K562 (cell line): ENCODE measurements around the gene EPHA2. TPM values are rescaled to one million over a fixed set of nuclear protein-coding genes. Genes with fewer than 3 reads are reported as not detected.
A peak's percentile ranks its signal among the peaks of the same experiment; 100 is the strongest.

Source experiments
- ATAC-seq: fragments of 200-7000 bp; cut with Tn5 transposase; 3 replicates; pipeline ENCODE4 v1.9.1; 2020; ENCODE audit warnings: moderate library complexity
- BruUV-seq: library from RNA; stranded (reverse); fragments of 400-500 nt; replicated peaks from 2 replicates; lab custom pipeline; 2021; lab: Mats Ljungman, UMichigan
- CTCF ChIA-PET: fragments of 300-600 bp; formaldehyde crosslinking; extraction: SDS; loops from one replicate; lab custom pipeline; 2021; ENCODE audit warnings: low intra/inter-chr PET ratio; lab: Yijun Ruan, JAX
- POLR2A ChIA-PET: fragments of 300-600, 350-650 bp; sonication (Branson Sonifier 250); formaldehyde crosslinking; extraction: SDS; loops from one replicate; lab custom pipeline; 2021; ENCODE audit warnings: antibody characterized with exemption, inconsistent platforms; lab: Yijun Ruan, JAX
- DNase-seq, 4 experiments: peaks; one replicate each; pipeline versions ENCODE4 v3.0.0 to v3.0.0-alpha.2; 2011 to 2018; ENCODE audit warnings: low spot score in 3 of 4, mixed read lengths in 3 of 4; ENCODE audit errors: extremely low read depth in 1 of 4
- FAIRE-seq: peaks from 2 replicates; lab custom pipeline; 2011; peaks lifted over from hg19 to GRCh38; lab: Jason Lieb, UNC
- H2AFZ ChIP-seq: 2 replicates; pipeline ENCODE4 v1.6.0; 2011; ENCODE audit warnings: low read depth, low read length, control low read depth, inconsistent platforms
- H3K27ac ChIP-seq: fragments of 200-600 bp; 3 replicates; pipeline ENCODE4 v1.8.0; 2011; ENCODE audit warnings: low read depth, mild to moderate bottlenecking, control low read depth, inconsistent platforms, low read length, moderate library complexity, mixed read lengths; ENCODE audit errors: extremely low read depth
- H3K27me3 ChIP-seq, 2 experiments: fragments of 300-600 bp in 1 of 2; 2 replicates in 1 of 2; 3 replicates in 1 of 2; pipeline versions ENCODE4 v1.6.0 to v1.8.0; 2011; ENCODE audit warnings: inconsistent platforms in 2 of 2, low read length in 2 of 2, mild to moderate bottlenecking in 1 of 2, mixed read lengths in 1 of 2, moderate library complexity in 1 of 2; ENCODE audit not compliant: control insufficient read depth in 2 of 2, insufficient read depth in 2 of 2
- H3K36me3 ChIP-seq: fragments of 300-600 bp; 3 replicates; pipeline ENCODE4 v1.8.0; 2011; ENCODE audit warnings: mild to moderate bottlenecking, low read length, inconsistent platforms; ENCODE audit not compliant: control insufficient read depth, insufficient read depth
- H3K4me1 ChIP-seq, 2 experiments: fragments of 200-600 bp in 1 of 2; replicated peaks in 1 of 2; 2 replicates in 1 of 2; 3 replicates in 1 of 2; pipeline versions ENCODE4 v1.5.1 to v1.8.0; 2011; ENCODE audit warnings: inconsistent platforms in 2 of 2, low read length in 2 of 2, mild to moderate bottlenecking in 1 of 2, mixed read lengths in 1 of 2, moderate library complexity in 1 of 2; ENCODE audit not compliant: control insufficient read depth in 2 of 2, insufficient read depth in 2 of 2
- H3K4me2 ChIP-seq: 2 replicates; pipeline ENCODE4 v1.6.1; 2011; ENCODE audit warnings: low read length, control low read depth, inconsistent platforms, mixed read lengths; ENCODE audit not compliant: insufficient read depth
- H3K4me3 ChIP-seq: fragments of 200-600 bp; sonication (generic), shearing (Covaris generic); 2 replicates; pipeline ENCODE4 v1.5.1; 2016; ENCODE audit warnings: control low read depth, inconsistent platforms
- H3K79me2 ChIP-seq: fragments of 200-600 bp; 3 replicates; pipeline ENCODE4 v1.8.0; 2011; ENCODE audit warnings: low read length, inconsistent platforms; ENCODE audit not compliant: control insufficient read depth, insufficient read depth
- H3K9ac ChIP-seq, 2 experiments: 2 replicates each; pipeline versions ENCODE4 v1.6.0 to v1.6.1; 2011; ENCODE audit warnings: low read depth in 2 of 2, low read length in 2 of 2, control low read depth in 1 of 2, inconsistent platforms in 1 of 2, mild to moderate bottlenecking in 1 of 2, mixed read lengths in 1 of 2; ENCODE audit not compliant: insufficient read depth in 1 of 2
- H3K9me1 ChIP-seq: one replicate; pipeline ENCODE4 v1.6.0; 2011; ENCODE audit warnings: inconsistent platforms, mild to moderate bottlenecking, low read length, moderate library complexity; ENCODE audit not compliant: control insufficient read depth, insufficient read depth
- H3K9me3 ChIP-seq: replicated peaks from 2 replicates; pipeline ENCODE4 v1.5.1; 2011; ENCODE audit warnings: low read depth, low read length, inconsistent platforms; ENCODE audit not compliant: control insufficient read depth, insufficient read depth
- H4K20me1 ChIP-seq: replicated peaks from 2 replicates; pipeline ENCODE4 v1.6.1; 2011; ENCODE audit warnings: low read length, inconsistent platforms, mixed read lengths; ENCODE audit not compliant: control insufficient read depth, insufficient read depth
- GTF2E2 ChIP-seq: fragments of 200-800 bp; sonication (Bioruptor generic); IDR thresholded peaks from 2 replicates; pipeline ENCODE4 v1.6.1; 2016; ENCODE audit warnings: missing genetic modification characterization, missing compliant biosample characterization
- ILF3 ChIP-seq: fragments of 450-650 bp; IDR thresholded peaks from 2 replicates; pipeline ENCODE4 v1.6.1; 2018; ENCODE audit warnings: antibody characterized with exemption, mild to moderate bottlenecking, moderate library complexity, borderline replicate concordance
- KDM1A ChIP-seq, 2 experiments: fragments of 450-650 bp; IDR thresholded peaks; 2 replicates each; pipeline ENCODE4 v1.6.1; 2016; ENCODE audit warnings: mild to moderate bottlenecking in 2 of 2
- KHSRP ChIP-seq: fragments of 450-650 bp; IDR thresholded peaks from 2 replicates; pipeline ENCODE4 v1.6.1; 2017
- MYBL2 ChIP-seq, 2 experiments: fragments of 450-650 bp in 1 of 2; sonication (generic) in 1 of 2; formaldehyde crosslinking in 1 of 2; IDR thresholded peaks; 2 replicates each; pipeline versions ENCODE4 v1.6.1 to v1.8.1; 2017 to 2022; ENCODE audit warnings: borderline replicate concordance in 1 of 2, inconsistent platforms in 1 of 2, low read depth in 1 of 2, mild to moderate bottlenecking in 1 of 2, missing genetic modification reagents in 1 of 2, moderate library complexity in 1 of 2
- SMARCA5 ChIP-seq: fragments of 450-650 bp; IDR thresholded peaks from 2 replicates; pipeline ENCODE4 v1.6.1; 2016
- STAT5A ChIP-seq: IDR thresholded peaks from 2 replicates; pipeline ENCODE4 v1.6.1; 2012; ENCODE audit warnings: low read length, inconsistent platforms, borderline replicate concordance
- ZNF134 ChIP-seq: fragments of 250-450 bp; sonication (Bioruptor Pico); conservative IDR thresholded peaks from 2 replicates; pipeline ENCODE4 v1.4.0; 2020
- WGBS: fragments of 100-300 bp; shearing (Covaris generic); methylation state at CpG from one replicate; pipeline ENCODE4 v1.1.6; 2016; ENCODE audit warnings: low coverage, mixed read lengths; ENCODE audit not compliant: insufficient coverage; ENCODE audit errors: missing lambda C conversion rate; 5-methylcytosine and 5-hydroxymethylcytosine counted together
- in situ Hi-C: fragments of 300-500 bp; cut with MboI; formaldehyde crosslinking; loops from 4 replicates; pipeline ENCODE4 v1.15.0; 2018; ENCODE audit warnings: inconsistent platforms, mixed read lengths
- intact Hi-C: fragments of 100-400 bp; cut with micrococcal nuclease; formaldehyde crosslinking; loops from 2 replicates; pipeline ENCODE4 v1.14.2; 2022
- polyA plus RNA-seq, 8 experiments: library from polyadenylated mRNA; depleted of rRNA in 4 of 8; stranded (reverse) in 5 of 8; unstranded in 3 of 8; fragments of >200 nt; fragmentation: Nextera tagmentation in 2 of 8; fragmentation: Illumina TruSeq in 1 of 8; extraction: Ambion mirVana in 2 of 8; extraction: Trizol in 1 of 8; gene quantifications; 2 replicates each; pipeline versions ENCODE4 v1.2.1 to v1.2.3, GENCODE V29; 2011 to 2014; ENCODE audit warnings: inconsistent platforms in 1 of 8, missing spikeins in 1 of 8
- total RNA-seq, 7 experiments: library from RNA; depleted of rRNA in 6 of 7; stranded (reverse); fragments of >200 nt in 6 of 7; fragmentation: Illumina TruSeq in 2 of 7; extraction: Trizol in 2 of 7; gene quantifications; 2 replicates each; pipeline versions ENCODE4 v1.2.1 to v1.2.3, GENCODE V29; 2011 to 2021; ENCODE audit warnings: low replicate concordance in 1 of 7
- TF ChIP-seq, protein P1 (sequence below): fragments of 450-650 bp; conservative IDR thresholded peaks from 2 replicates; pipeline ENCODE4 v1.6.1; 2016; ENCODE audit warnings: missing genetic modification characterization, low read depth, mild to moderate bottlenecking, control low read depth, missing compliant biosample characterization
- TF ChIP-seq, protein P2 (sequence below), 3 experiments: fragments of 200-800 bp in 1 of 3; sonication (Bioruptor generic) in 1 of 3; sonication (generic) in 1 of 3; formaldehyde crosslinking in 1 of 3; IDR thresholded peaks; 2 replicates each; pipeline versions ENCODE4 v1.6.1 to v1.8.0; 2016 to 2022; ENCODE audit warnings: mild to moderate bottlenecking in 2 of 3, missing compliant biosample characterization in 2 of 3, missing genetic modification characterization in 2 of 3, missing genetic modification reagents in 1 of 3
- TF ChIP-seq, protein P3 (sequence below): fragments of 250-450 bp; sonication (Bioruptor Pico); IDR thresholded peaks from 2 replicates; pipeline ENCODE4 v1.8.0; 2022; ENCODE audit warnings: moderate library complexity, mild to moderate bottlenecking, inconsistent platforms
- TF ChIP-seq, protein P4 (sequence below): fragments of 250-450 bp; sonication (Bioruptor Pico); IDR thresholded peaks from 2 replicates; pipeline ENCODE4 v1.5.0; 2020; ENCODE audit warnings: mild to moderate bottlenecking, borderline replicate concordance
- TF ChIP-seq, protein P5 (sequence below): fragments of 450-650 bp; IDR thresholded peaks from 2 replicates; pipeline ENCODE4 v1.6.1; 2016; ENCODE audit warnings: missing biosample characterization, missing genetic modification characterization

EPHA2 gene
- total and polyA plus RNA-seq, 9 of the 15 experiments (the other 6 are each of a cell fraction or from before 2014, with no cell fraction given), result 0.04 to 0.40 (median 0.07) TPM; not detected in 4

DNA sequence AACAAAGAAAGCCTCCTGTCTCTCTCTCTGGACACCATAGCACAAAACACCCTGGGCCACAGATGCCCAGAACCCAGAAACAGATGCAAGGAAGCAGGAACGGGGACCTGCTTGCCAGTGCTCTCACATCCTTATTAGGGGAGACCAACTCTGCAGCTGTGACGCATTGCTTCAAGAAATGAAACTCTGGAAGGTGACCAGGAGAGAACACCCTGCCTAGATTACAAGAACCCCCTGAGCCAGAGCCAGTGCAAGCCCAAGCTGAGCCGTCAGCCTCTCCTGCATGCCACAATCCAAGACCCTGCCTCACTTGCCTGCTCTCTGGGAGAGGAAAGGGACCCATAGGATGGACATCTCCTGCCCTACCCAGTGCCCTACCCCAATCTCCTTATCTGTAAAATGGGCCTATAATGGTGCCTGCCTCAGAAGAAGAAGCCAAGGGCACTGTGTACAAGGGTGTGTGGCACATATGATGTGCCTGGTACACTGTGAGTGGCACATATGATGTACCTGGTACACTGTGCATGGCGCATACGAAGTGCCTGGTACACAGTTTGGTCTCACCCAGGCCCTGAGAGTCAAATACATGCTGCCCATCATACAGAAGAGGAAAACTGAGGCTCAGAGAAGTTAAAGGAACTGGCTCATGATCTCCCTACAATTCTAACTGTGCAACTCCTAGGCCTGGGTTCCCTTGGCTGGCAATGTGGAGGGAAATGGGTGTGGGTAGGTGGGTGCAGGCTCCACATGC is 65.6 kb downstream of the EPHA2 start:
- no peaks in the 10 kb centered on the region for H3K79me2 ChIP-seq
- in situ Hi-C loops, result no loop called here
- ChIA-PET POLR2A (no interaction called here), CTCF (no interaction called here)
- H3K9me1 ChIP-seq, result no peaks in the 10 kb centered on the region
- no peak overlapping the region for H3K4me2 ChIP-seq
- no TSS peak for BruUV-seq
- H3K36me3 ChIP-seq, result no peaks in the 10 kb centered on the region
- intact Hi-C loops, result no loop called here
- 23% methylated on average over 5 of the region's 5 CpGs for WGBS
- ATAC-seq, result no peak
- peaks cover 3 to 9% of the 10 kb centered on the region in 2 experiments; a peak in 3 of 5 replicates for H3K27me3 ChIP-seq
- no peak for FAIRE-seq
- peaks cover 10 to 40% of the 10 kb centered on the region in 2 experiments; a peak in 4 of 5 replicates for H3K4me1 ChIP-seq
- no peaks in the 10 kb centered on the region for H4K20me1 ChIP-seq
- no peak overlapping the region for H3K27ac ChIP-seq
- no peaks in the 10 kb centered on the region for H3K9me3 ChIP-seq
- no peak for DNase-seq
- H3K4me3 ChIP-seq, result no peak overlapping the region
- H3K9ac ChIP-seq, result no peak overlapping the region
- H2AFZ ChIP-seq, result no peak overlapping the region
- TF ChIP-seq, protein P1, sequence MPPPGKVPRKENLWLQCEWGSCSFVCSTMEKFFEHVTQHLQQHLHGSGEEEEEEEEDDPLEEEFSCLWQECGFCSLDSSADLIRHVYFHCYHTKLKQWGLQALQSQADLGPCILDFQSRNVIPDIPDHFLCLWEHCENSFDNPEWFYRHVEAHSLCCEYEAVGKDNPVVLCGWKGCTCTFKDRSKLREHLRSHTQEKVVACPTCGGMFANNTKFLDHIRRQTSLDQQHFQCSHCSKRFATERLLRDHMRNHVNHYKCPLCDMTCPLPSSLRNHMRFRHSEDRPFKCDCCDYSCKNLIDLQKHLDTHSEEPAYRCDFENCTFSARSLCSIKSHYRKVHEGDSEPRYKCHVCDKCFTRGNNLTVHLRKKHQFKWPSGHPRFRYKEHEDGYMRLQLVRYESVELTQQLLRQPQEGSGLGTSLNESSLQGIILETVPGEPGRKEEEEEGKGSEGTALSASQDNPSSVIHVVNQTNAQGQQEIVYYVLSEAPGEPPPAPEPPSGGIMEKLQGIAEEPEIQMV (tag), result no peak
- TF ChIP-seq GTF2E2 (tag), result no peak
- TF ChIP-seq, protein P2, sequence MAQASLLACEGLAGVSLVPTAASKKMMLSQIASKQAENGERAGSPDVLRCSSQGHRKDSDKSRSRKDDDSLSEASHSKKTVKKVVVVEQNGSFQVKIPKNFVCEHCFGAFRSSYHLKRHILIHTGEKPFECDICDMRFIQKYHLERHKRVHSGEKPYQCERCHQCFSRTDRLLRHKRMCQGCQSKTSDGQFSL (CRISPR knock-in tag; IDR thresholded peaks at IDR 0.05), result no peak
- TF ChIP-seq, protein P2 (tag; IDR thresholded peaks at IDR 0.05), result no peak
- TF ChIP-seq KDM1A (IDR thresholded peaks at IDR 0.05), result peak; percentile 39 to 57; a peak in 2 of 4 replicates
- TF ChIP-seq, protein P3, sequence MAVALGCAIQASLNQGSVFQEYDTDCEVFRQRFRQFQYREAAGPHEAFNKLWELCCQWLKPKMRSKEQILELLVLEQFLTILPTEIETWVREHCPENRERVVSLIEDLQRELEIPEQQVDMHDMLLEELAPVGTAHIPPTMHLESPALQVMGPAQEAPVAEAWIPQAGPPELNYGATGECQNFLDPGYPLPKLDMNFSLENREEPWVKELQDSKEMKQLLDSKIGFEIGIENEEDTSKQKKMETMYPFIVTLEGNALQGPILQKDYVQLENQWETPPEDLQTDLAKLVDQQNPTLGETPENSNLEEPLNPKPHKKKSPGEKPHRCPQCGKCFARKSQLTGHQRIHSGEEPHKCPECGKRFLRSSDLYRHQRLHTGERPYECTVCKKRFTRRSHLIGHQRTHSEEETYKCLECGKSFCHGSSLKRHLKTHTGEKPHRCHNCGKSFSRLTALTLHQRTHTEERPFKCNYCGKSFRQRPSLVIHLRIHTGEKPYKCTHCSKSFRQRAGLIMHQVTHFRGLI (CRISPR knock-in tag), result no peak
- no peak for TF ChIP-seq STAT5A
- peak; percentile 35; the same call in 1 of the 2 replicates for TF ChIP-seq SMARCA5
- TF ChIP-seq ZNF134 (CRISPR knock-in tag), result peak; percentile 72
- TF ChIP-seq MYBL2 (IDR thresholded peaks at IDR 0.05; ENCODE audit: low read depth), result no peak
- TF ChIP-seq MYBL2 (CRISPR knock-in tag; IDR thresholded peaks at IDR 0.05; ENCODE audit: borderline replicate concordance), result no peak
- TF ChIP-seq ILF3, result no peak
- TF ChIP-seq, protein P4, sequence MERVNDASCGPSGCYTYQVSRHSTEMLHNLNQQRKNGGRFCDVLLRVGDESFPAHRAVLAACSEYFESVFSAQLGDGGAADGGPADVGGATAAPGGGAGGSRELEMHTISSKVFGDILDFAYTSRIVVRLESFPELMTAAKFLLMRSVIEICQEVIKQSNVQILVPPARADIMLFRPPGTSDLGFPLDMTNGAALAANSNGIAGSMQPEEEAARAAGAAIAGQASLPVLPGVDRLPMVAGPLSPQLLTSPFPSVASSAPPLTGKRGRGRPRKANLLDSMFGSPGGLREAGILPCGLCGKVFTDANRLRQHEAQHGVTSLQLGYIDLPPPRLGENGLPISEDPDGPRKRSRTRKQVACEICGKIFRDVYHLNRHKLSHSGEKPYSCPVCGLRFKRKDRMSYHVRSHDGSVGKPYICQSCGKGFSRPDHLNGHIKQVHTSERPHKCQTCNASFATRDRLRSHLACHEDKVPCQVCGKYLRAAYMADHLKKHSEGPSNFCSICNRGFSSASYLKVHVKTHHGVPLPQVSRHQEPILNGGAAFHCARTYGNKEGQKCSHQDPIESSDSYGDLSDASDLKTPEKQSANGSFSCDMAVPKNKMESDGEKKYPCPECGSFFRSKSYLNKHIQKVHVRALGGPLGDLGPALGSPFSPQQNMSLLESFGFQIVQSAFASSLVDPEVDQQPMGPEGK, result no peak
- no peak for TF ChIP-seq KHSRP
- TF ChIP-seq, protein P5, sequence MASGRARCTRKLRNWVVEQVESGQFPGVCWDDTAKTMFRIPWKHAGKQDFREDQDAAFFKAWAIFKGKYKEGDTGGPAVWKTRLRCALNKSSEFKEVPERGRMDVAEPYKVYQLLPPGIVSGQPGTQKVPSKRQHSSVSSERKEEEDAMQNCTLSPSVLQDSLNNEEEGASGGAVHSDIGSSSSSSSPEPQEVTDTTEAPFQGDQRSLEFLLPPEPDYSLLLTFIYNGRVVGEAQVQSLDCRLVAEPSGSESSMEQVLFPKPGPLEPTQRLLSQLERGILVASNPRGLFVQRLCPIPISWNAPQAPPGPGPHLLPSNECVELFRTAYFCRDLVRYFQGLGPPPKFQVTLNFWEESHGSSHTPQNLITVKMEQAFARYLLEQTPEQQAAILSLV (tag), result no peak
